ENCODE results near the gene PIP5K1B.

The PIP5K1B gene

GRCh38 chr9:68867066-68867465 is 162.0 kb downstream of the PIP5K1B start:
- no peak for ATAC-seq
- TF ChIP-seq TCF4 (CRISPR knock-in tag; IDR thresholded peaks at IDR 0.05; ENCODE audit: borderline replicate concordance) (no peak), TOX (CRISPR knock-in tag; IDR thresholded peaks at IDR 0.05; ENCODE audit: borderline replicate concordance) (no peak), CREB5 (CRISPR knock-in tag; IDR thresholded peaks at IDR 0.05; ENCODE audit: low read depth) (no peak), ZFP30 (CRISPR knock-in tag; IDR thresholded peaks at IDR 0.05) (no peak)

GRCh38 chr9:68869022-68869421 is 164.0 kb downstream of the PIP5K1B start:
- ATAC-seq = no peak
- TF ChIP-seq TCF4 (CRISPR knock-in tag; IDR thresholded peaks at IDR 0.05; ENCODE audit: borderline replicate concordance) = no peak
- no peak for TF ChIP-seq TOX (CRISPR knock-in tag; IDR thresholded peaks at IDR 0.05; ENCODE audit: borderline replicate concordance)
- TF ChIP-seq CSRNP3 (CRISPR knock-in tag; IDR thresholded peaks at IDR 0.05) = no peak
- no peak for TF ChIP-seq ZNF8 (CRISPR knock-in tag; IDR thresholded peaks at IDR 0.05)
- no peak for TF ChIP-seq POU6F1 (CRISPR knock-in tag; IDR thresholded peaks at IDR 0.05; ENCODE audit: borderline replicate concordance, low read depth)
- no peak for TF ChIP-seq ISL1 (CRISPR knock-in tag; IDR thresholded peaks at IDR 0.05)
- TF ChIP-seq CSDC2 (CRISPR knock-in tag; IDR thresholded peaks at IDR 0.05) = no peak
- no peak for TF ChIP-seq RARB (CRISPR knock-in tag; IDR thresholded peaks at IDR 0.05)
- TF ChIP-seq CREB5 (CRISPR knock-in tag; IDR thresholded peaks at IDR 0.05; ENCODE audit: low read depth) = no peak
- no peak for TF ChIP-seq ZC3H10 (CRISPR knock-in tag; IDR thresholded peaks at IDR 0.05)
- no peak for TF ChIP-seq BACH2 (CRISPR knock-in tag; IDR thresholded peaks at IDR 0.05; ENCODE audit: borderline replicate concordance)
- no peak for TF ChIP-seq ZFP3 (CRISPR knock-in tag; IDR thresholded peaks at IDR 0.05)

GRCh38 chr9:68870086-68870485 is 165.0 kb downstream of the PIP5K1B start:
- TF ChIP-seq ESRRG (CRISPR knock-in tag; IDR thresholded peaks at IDR 0.05) (no peak), TSHZ2 (CRISPR knock-in tag; IDR thresholded peaks at IDR 0.05) (no peak), ZNF70 (CRISPR knock-in tag; IDR thresholded peaks at IDR 0.05) (no peak), BACH2 (CRISPR knock-in tag; IDR thresholded peaks at IDR 0.05; ENCODE audit: borderline replicate concordance) (no peak), TOX (CRISPR knock-in tag; IDR thresholded peaks at IDR 0.05; ENCODE audit: borderline replicate concordance) (no peak), ARNTL (CRISPR knock-in tag; IDR thresholded peaks at IDR 0.05; ENCODE audit: borderline replicate concordance, low read depth) (no peak), PATZ1 (CRISPR knock-in tag; IDR thresholded peaks at IDR 0.05; ENCODE audit: borderline replicate concordance) (no peak), OSR1 (CRISPR knock-in tag; IDR thresholded peaks at IDR 0.05) (no peak), ZC3H10 (CRISPR knock-in tag; IDR thresholded peaks at IDR 0.05) (no peak), RARB (CRISPR knock-in tag; IDR thresholded peaks at IDR 0.05) (no peak), ZNF8 (CRISPR knock-in tag; IDR thresholded peaks at IDR 0.05) (no peak), ZFP3 (CRISPR knock-in tag; IDR thresholded peaks at IDR 0.05) (no peak), ZNF565 (CRISPR knock-in tag; conservative IDR thresholded peaks at IDR 0.05; ENCODE audit: low read depth) (no peak), PPARA (CRISPR knock-in tag; IDR thresholded peaks at IDR 0.05; ENCODE audit: borderline replicate concordance) (no peak), CSRNP3 (CRISPR knock-in tag; IDR thresholded peaks at IDR 0.05) (no peak)
- ATAC-seq = no peak

Data from SK-N-SH treated with all-trans-retinoic acid at 6 μM for 48 hours (cell line).